Karpas-422 (cell line): ENCODE results near the gene LPP. TPM values are rescaled to one million over a fixed set of nuclear protein-coding genes. Genes with fewer than 3 reads are reported as not detected.

Source experiments
- DNase-seq: peaks from one replicate; pipeline ENCODE4 v3.0.0-alpha.2; 2015
- H2AFZ ChIP-seq: fragments of 200-600 bp; sonication (generic); 2 replicates; pipeline ENCODE4 v1.6.1; 2014; ENCODE audit warnings: antibody characterized with exemption, low read length, mixed read lengths
- H3K27ac ChIP-seq: fragments of 200-600 bp; sonication (generic); 2 replicates; pipeline ENCODE4 v1.5.1; 2014; ENCODE audit warnings: mild to moderate bottlenecking, low read length, moderate library complexity
- H3K27me3 ChIP-seq: fragments of 200-600 bp; sonication (generic); 2 replicates; pipeline ENCODE4 v1.6.1; 2014; ENCODE audit warnings: low read length, mixed read lengths
- H3K36me3 ChIP-seq: fragments of 200-600 bp; sonication (generic); 2 replicates; pipeline ENCODE4 v1.6.1; 2014; ENCODE audit warnings: low read length, mixed read lengths; ENCODE audit not compliant: insufficient read depth
- H3K4me1 ChIP-seq: fragments of 200-600 bp; sonication (generic); 2 replicates; pipeline ENCODE4 v1.6.1; 2014; ENCODE audit warnings: mild to moderate bottlenecking, low read length, mixed read lengths
- H3K4me2 ChIP-seq: fragments of 200-600 bp; sonication (generic); 2 replicates; pipeline ENCODE4 v1.6.1; 2014; ENCODE audit warnings: low read length, low read depth, mild to moderate bottlenecking; ENCODE audit not compliant: poor library complexity, severe bottlenecking
- H3K4me3 ChIP-seq: fragments of 200-600 bp; sonication (generic); 2 replicates; pipeline ENCODE4 v1.5.1; 2014; ENCODE audit warnings: mild to moderate bottlenecking, antibody characterized with exemption, low read length, mixed read lengths
- H3K79me2 ChIP-seq: fragments of 200-600 bp; sonication (generic); 2 replicates; pipeline ENCODE4 v1.6.1; 2014; ENCODE audit warnings: mild to moderate bottlenecking, low read length, mixed read lengths
- H3K9ac ChIP-seq: fragments of 200-600 bp; sonication (generic); 2 replicates; pipeline ENCODE4 v1.6.0; 2014; ENCODE audit warnings: low read length
- H3K9me2 ChIP-seq: fragments of 200-600 bp; sonication (generic), shearing (Covaris generic); replicated peaks from 2 replicates; pipeline ENCODE4 v1.6.0; 2014; ENCODE audit warnings: mild to moderate bottlenecking, low read length, moderate library complexity; ENCODE audit not compliant: insufficient read depth
- H3K9me3 ChIP-seq: fragments of 300-700, 200-600 bp; sonication (generic); 2 replicates; pipeline ENCODE4 v1.6.1; 2014; ENCODE audit warnings: low read length, mixed read lengths
- H4K20me1 ChIP-seq: fragments of 200-600 bp; sonication (generic); 2 replicates; pipeline ENCODE4 v1.6.1; 2014; ENCODE audit warnings: mild to moderate bottlenecking, antibody characterized with exemption, low read length, low read depth; ENCODE audit not compliant: insufficient read depth
- total RNA-seq: library from RNA; depleted of rRNA; stranded (reverse); fragments of >200 nt; shearing (Covaris generic); gene quantifications from 2 replicates; pipeline ENCODE4 v1.2.3, GENCODE V29; 2014; ENCODE audit warnings: low replicate concordance

Gene LPP
- total RNA-seq, 1 experiment from 2014 or later = 88.5 TPM

- Histone ChIP-seq H3K27ac (peak overlapping the region; percentile 97), H3K9me3 (no peaks in the 10 kb centered on the region), H3K4me3 (no peak overlapping the region), H3K4me2 (no peak overlapping the region), H3K9ac (no peak overlapping the region), H3K36me3 (no peaks in the 10 kb centered on the region), H3K4me1 (peaks cover 67% of the 10 kb centered on the region), H2AFZ (no peak overlapping the region), H3K9me2 (no peaks in the 10 kb centered on the region), H3K79me2 (no peaks in the 10 kb centered on the region), H4K20me1 (no peaks in the 10 kb centered on the region), H3K27me3 (no peaks in the 10 kb centered on the region)
- no peak for DNase-seq
Observed at GRCh38 chr3:188749830-188750229, 595.9 kb downstream of the LPP start.

GRCh38 chr3:188750617-188751016, 596.7 kb downstream of the LPP start:
- DNase-seq = no peak
- peak overlapping the region; percentile 79 for H3K4me2 ChIP-seq
- H3K4me3 ChIP-seq = peak overlapping the region; percentile 2; the same call in 1 of the 2 replicates
- H4K20me1 ChIP-seq = no peaks in the 10 kb centered on the region
- H3K36me3 ChIP-seq = no peaks in the 10 kb centered on the region
- H3K9me2 ChIP-seq = no peaks in the 10 kb centered on the region
- H3K9ac ChIP-seq = peak overlapping the region; percentile 75
- H3K9me3 ChIP-seq = no peaks in the 10 kb centered on the region
- peaks cover 75% of the 10 kb centered on the region for H3K4me1 ChIP-seq
- H3K79me2 ChIP-seq = no peaks in the 10 kb centered on the region
- peak overlapping the region; percentile 19; the same call in 1 of the 2 replicates for H2AFZ ChIP-seq
- H3K27me3 ChIP-seq = no peaks in the 10 kb centered on the region
- H3K27ac ChIP-seq = peak overlapping the region; percentile 97

- H3K4me3 ChIP-seq = peak overlapping the region; percentile 53
- DNase-seq = peak; percentile 89
- H3K27ac ChIP-seq = peak overlapping the region; percentile 97
- no peaks in the 10 kb centered on the region for H3K27me3 ChIP-seq
- H3K4me1 ChIP-seq = peaks cover 85% of the 10 kb centered on the region
- no peaks in the 10 kb centered on the region for H4K20me1 ChIP-seq
- H3K36me3 ChIP-seq = no peaks in the 10 kb centered on the region
- no peaks in the 10 kb centered on the region for H3K9me3 ChIP-seq
- no peaks in the 10 kb centered on the region for H3K9me2 ChIP-seq
- no peaks in the 10 kb centered on the region for H3K79me2 ChIP-seq
- no peak overlapping the region for H2AFZ ChIP-seq
- H3K9ac ChIP-seq = peak overlapping the region; percentile 75
- peak overlapping the region; percentile 79 for H3K4me2 ChIP-seq
Observed at GRCh38 chr3:188752850-188753249, 598.9 kb downstream of the LPP start.

GRCh38 chr3:188754267-188754666, 600.3 kb downstream of the LPP start:
- H3K27me3 ChIP-seq = no peaks in the 10 kb centered on the region
- peak; percentile 92 for DNase-seq
- H3K27ac ChIP-seq = peak overlapping the region; percentile 97
- H3K9ac ChIP-seq = peak overlapping the region; percentile 75
- H3K9me2 ChIP-seq = no peaks in the 10 kb centered on the region
- H4K20me1 ChIP-seq = no peaks in the 10 kb centered on the region
- H3K36me3 ChIP-seq = no peaks in the 10 kb centered on the region
- no peaks in the 10 kb centered on the region for H3K9me3 ChIP-seq
- no peaks in the 10 kb centered on the region for H3K79me2 ChIP-seq
- H3K4me2 ChIP-seq = peak overlapping the region; percentile 79
- H3K4me3 ChIP-seq = peak overlapping the region; percentile 53
- peaks cover 81% of the 10 kb centered on the region for H3K4me1 ChIP-seq
- no peak overlapping the region for H2AFZ ChIP-seq

- H3K4me2 ChIP-seq = peak overlapping the region; percentile 79
- no peaks in the 10 kb centered on the region for H4K20me1 ChIP-seq
- no peaks in the 10 kb centered on the region for H3K79me2 ChIP-seq
- H3K4me1 ChIP-seq = peaks cover 63% of the 10 kb centered on the region
- no peaks in the 10 kb centered on the region for H3K36me3 ChIP-seq
- no peak overlapping the region for H3K4me3 ChIP-seq
- peak; percentile 85 for DNase-seq
- H3K9ac ChIP-seq = peak overlapping the region; percentile 75
- H3K27me3 ChIP-seq = no peaks in the 10 kb centered on the region
- H3K27ac ChIP-seq = peak overlapping the region; percentile 97
- H2AFZ ChIP-seq = peak overlapping the region; percentile 22; the same call in 1 of the 2 replicates
- H3K9me3 ChIP-seq = no peaks in the 10 kb centered on the region
- no peaks in the 10 kb centered on the region for H3K9me2 ChIP-seq
Observed at GRCh38 chr3:188756241-188756640, 602.3 kb downstream of the LPP start.

- H3K27ac ChIP-seq = no peak overlapping the region
- H3K4me2 ChIP-seq = no peak overlapping the region
- no peaks in the 10 kb centered on the region for H3K9me3 ChIP-seq
- no peak overlapping the region for H3K9ac ChIP-seq
- H2AFZ ChIP-seq = no peak overlapping the region
- peaks cover 36% of the 10 kb centered on the region for H3K4me1 ChIP-seq
- no peaks in the 10 kb centered on the region for H4K20me1 ChIP-seq
- no peaks in the 10 kb centered on the region for H3K9me2 ChIP-seq
- no peak overlapping the region for H3K4me3 ChIP-seq
- no peaks in the 10 kb centered on the region for H3K36me3 ChIP-seq
- no peaks in the 10 kb centered on the region for H3K79me2 ChIP-seq
- DNase-seq = no peak
- no peaks in the 10 kb centered on the region for H3K27me3 ChIP-seq
Observed at GRCh38 chr3:188759336-188760005, 605.5 kb downstream of the LPP start.

GRCh38 chr3:188760408-188760807, 606.5 kb downstream of the LPP start:
- Histone ChIP-seq H3K27ac (no peak overlapping the region), H3K4me2 (no peak overlapping the region), H2AFZ (no peak overlapping the region), H3K9me3 (no peaks in the 10 kb centered on the region), H3K9me2 (no peaks in the 10 kb centered on the region), H3K4me1 (peaks cover 34% of the 10 kb centered on the region), H3K79me2 (no peaks in the 10 kb centered on the region), H3K4me3 (no peak overlapping the region), H3K36me3 (no peaks in the 10 kb centered on the region), H3K9ac (no peak overlapping the region), H3K27me3 (no peaks in the 10 kb centered on the region), H4K20me1 (no peaks in the 10 kb centered on the region)
- DNase-seq = no peak

GRCh38 chr3:188761439-188761838, 607.5 kb downstream of the LPP start:
- Histone ChIP-seq H3K9me3 (no peaks in the 10 kb centered on the region), H3K27me3 (no peaks in the 10 kb centered on the region), H3K36me3 (no peaks in the 10 kb centered on the region), H2AFZ (no peak overlapping the region), H3K27ac (no peak overlapping the region), H4K20me1 (no peaks in the 10 kb centered on the region), H3K4me1 (peaks cover 24% of the 10 kb centered on the region), H3K4me3 (no peak overlapping the region), H3K79me2 (no peaks in the 10 kb centered on the region), H3K4me2 (no peak overlapping the region), H3K9me2 (no peaks in the 10 kb centered on the region), H3K9ac (no peak overlapping the region)
- DNase-seq = no peak
